GM18867 (cell line): Measurements from ENCODE around the gene SHC2.
"Not testable (repeated sequence)": the region's sequence is repeated elsewhere in the genome, so short reads cannot be mapped to it uniquely, and the experiment has no call there.

ENCODE experiments used
- ATAC-seq: cut with Tn5 transposase; IDR thresholded peaks from one replicate; pipeline ENCODE4 v1.9.1; 2021; ENCODE audit warnings: mild to moderate bottlenecking, moderate library complexity; ENCODE audit not compliant: unreplicated experiment

The SHC2 gene

GRCh38 chr19:408902-409515 lies 51.8 kb downstream of the SHC2 start, which contains the start of gene C2CD4C:
Gene C2CD4C (minus strand): TSS chr19:409147. CDS start chr19:408361, 786 bp downstream.
- ATAC-seq = no peak

- no peak for ATAC-seq
Measured at GRCh38 chr19:408441-408901, 52.4 kb downstream of the SHC2 start.

GRCh38 chr19:407511-408440 lies 53.1 kb downstream of the SHC2 start:
- ATAC-seq = no peak

- ATAC-seq = no peak
Measured at GRCh38 chr19:406971-407510, 53.8 kb downstream of the SHC2 start.

GRCh38 chr19:406135-406781 lies 54.6 kb downstream of the SHC2 start:
- no peak for ATAC-seq

GRCh38 chr19:405121-405965 lies 55.5 kb downstream of the SHC2 start:
- ATAC-seq = no peak

- ATAC-seq = no peak
Measured at GRCh38 chr19:403221-404027, 57.4 kb downstream of the SHC2 start.

- ATAC-seq = no peak
Measured at GRCh38 chr19:402786-403185, 58.0 kb downstream of the SHC2 start.

- no peak for ATAC-seq
Measured at GRCh38 chr19:401866-402511, 58.8 kb downstream of the SHC2 start.

GRCh38 chr19:400976-401865 lies 59.6 kb downstream of the SHC2 start:
- no peak for ATAC-seq

GRCh38 chr19:399370-399769 lies 61.5 kb downstream of the SHC2 start:
- no peak for ATAC-seq

GRCh38 chr19:398719-399118 lies 62.1 kb downstream of the SHC2 start:
- ATAC-seq = no peak

GRCh38 chr19:397941-398706 lies 62.7 kb downstream of the SHC2 start:
- ATAC-seq = no peak

- no peak for ATAC-seq
Measured at GRCh38 chr19:397321-397720, 63.5 kb downstream of the SHC2 start.

GRCh38 chr19:395467-395866 lies 65.4 kb downstream of the SHC2 start:
- no peak for ATAC-seq

- ATAC-seq = not testable (repeated sequence)
Measured at GRCh38 chr19:394857-395256, 66.0 kb downstream of the SHC2 start.

GRCh38 chr19:393560-393959 lies 67.3 kb downstream of the SHC2 start:
- ATAC-seq = not testable (repeated sequence)
